HG02840 (cell line): ENCODE measurements around the gene DENND2A.

Experiments used
- ATAC-seq: cut with Tn5 transposase; IDR thresholded peaks from one replicate; pipeline ENCODE4 v1.9.1; 2021; ENCODE audit warnings: mild to moderate bottlenecking, moderate library complexity, moderate number of reproducible peaks; ENCODE audit not compliant: unreplicated experiment, low FRiP score

Gene DENND2A

DNA sequence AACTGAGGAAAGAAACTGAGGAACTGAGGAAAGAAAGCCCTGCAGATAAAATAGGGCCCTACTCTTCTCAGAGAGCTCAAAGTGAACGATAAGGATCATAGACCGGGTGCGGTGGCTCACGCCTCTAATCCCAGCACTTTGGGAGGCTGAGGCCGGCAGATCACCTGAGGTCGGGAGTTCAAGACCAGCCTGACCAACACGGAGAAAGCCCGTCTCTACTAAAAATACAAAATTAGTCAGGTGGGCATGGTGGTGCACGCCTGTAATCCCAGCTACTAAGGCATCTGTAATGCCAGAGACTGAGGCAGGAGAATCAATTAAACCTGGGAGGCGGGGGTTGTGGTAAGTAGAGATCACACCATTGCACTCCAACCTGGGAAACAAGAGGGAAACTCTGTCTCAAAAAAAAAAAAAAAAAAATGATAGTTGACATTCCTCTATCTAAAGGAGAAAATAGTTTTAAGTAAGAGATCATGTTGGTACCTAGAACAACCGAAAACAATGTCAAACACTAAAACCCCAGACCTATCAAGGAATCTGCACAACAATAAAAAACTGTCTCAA is 163.8 kb downstream of the DENND2A start:
- ATAC-seq: no peak

DNA sequence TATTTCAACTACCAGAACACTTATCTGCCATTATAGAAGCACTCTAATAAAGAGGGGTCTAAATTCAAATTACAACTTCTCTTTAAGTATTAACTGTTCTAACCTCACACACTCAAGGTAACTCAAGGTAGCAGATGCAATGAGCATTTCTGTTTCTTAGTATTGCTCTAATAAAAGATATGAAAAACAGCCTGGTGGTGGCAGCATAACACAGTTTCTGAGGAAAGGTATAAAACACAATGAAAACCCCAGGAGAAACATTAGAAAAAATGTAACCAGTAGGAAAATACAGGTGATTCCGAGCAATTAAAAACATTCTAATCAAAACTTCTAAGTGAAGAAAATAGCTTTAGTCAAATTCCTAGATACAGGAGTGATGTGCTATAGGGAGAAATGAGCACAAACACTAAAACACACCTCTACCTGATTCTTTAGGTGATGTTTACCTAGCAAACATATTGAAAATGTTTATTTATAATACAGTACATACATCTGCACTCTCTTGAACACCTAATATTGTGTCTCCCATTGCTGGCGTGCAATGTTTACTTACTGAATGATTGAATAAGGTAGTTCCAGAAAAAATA is 164.8 kb downstream of the DENND2A start:
- ATAC-seq: no peak
